ENCODE results near the gene PASD1.
"Not testable (repeated sequence)": the region's sequence is repeated elsewhere in the genome, so short reads cannot be mapped to it uniquely, and the experiment has no call there.

Gene PASD1, protein sequence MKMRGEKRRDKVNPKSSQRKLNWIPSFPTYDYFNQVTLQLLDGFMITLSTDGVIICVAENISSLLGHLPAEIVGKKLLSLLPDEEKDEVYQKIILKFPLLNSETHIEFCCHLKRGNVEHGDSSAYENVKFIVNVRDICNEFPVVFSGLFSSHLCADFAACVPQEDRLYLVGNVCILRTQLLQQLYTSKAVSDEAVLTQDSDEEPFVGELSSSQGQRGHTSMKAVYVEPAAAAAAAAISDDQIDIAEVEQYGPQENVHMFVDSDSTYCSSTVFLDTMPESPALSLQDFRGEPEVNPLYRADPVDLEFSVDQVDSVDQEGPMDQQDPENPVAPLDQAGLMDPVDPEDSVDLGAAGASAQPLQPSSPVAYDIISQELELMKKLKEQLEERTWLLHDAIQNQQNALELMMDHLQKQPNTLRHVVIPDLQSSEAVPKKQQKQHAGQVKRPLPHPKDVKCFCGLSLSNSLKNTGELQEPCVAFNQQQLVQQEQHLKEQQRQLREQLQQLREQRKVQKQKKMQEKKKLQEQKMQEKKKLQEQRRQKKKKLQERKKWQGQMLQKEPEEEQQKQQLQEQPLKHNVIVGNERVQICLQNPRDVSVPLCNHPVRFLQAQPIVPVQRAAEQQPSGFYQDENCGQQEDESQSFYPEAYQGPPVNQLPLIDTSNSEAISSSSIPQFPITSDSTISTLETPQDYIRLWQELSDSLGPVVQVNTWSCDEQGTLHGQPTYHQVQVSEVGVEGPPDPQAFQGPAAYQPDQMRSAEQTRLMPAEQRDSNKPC

DNA sequence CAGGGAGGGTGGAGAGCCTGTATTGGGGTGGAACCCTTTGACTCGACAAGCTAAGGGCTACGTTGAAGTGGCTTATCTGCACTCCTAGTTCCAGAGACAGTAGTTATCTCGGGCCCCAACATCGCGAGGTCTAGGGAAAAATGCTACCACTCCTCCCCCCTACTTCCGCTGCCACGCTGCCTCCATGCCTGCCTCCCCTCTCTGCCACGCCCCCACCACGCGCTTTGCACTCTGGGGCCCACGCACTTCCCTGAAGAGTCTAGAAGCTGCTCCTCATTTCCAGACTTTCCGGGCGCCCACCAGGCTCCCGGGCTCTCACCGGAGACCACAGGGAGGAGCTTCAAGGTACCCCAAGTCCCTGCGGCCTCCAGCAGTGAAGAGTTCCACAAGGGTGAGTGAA lies at the start of gene PASD1:
Gene PASD1, plus strand, starts transcription at position 227 of the 400 bp plus-strand sequence. CDS start 37,879 bp downstream, outside the sequence.
- no peak for DNase-seq

DNA sequence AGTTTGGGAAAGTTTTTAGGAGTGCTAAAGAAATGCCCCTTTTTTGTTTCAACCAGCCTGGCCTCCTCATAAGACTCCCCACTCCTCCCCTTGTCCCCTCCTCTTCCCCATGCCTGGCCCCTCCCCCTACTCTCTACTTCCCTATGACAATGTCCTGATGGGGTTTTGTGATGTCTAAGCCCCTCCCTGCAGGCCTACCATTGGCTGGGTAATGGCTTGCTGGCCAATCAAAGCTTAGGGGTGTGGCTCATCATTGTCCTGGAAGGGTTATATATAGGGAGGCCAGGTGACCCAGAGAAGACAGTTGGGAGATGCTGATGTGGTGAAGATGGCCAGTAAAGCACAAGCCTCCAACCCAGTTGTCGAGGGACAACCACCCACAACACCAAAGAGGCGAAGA lies 48.2 kb upstream of the PASD1 start:
- no peak for DNase-seq

DNA sequence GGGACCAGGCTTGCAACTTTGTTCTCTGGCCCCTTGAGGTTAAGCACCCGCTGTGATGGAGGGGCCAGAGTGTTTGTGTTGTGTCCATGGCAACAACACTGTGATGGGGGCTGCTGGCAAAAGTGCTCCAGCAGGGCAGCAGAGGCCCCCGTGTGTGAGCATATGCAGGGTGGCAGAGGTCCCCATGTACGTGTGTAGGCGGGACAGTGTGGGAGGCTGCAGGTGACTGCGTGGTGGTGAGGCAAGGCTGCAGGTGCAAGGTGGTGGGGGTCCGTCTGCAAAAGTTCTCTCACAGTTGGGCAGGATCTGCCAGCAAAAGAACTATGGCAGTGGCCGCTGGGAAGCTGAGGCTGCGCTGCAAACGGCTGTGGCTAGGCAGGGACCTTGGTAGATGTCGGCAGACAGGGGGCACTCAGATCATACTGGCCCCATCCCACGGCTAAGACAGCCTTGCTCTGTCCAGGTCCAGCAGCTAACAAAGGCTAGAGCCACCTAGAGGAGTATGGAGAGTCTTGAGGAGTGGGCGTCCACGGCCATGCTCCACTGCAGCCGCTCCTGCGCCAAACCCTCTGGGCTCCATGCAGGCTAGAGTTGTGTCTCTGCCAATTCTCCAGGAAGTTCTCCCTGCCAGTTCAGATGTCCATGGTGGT lies 46.8 kb upstream of the PASD1 start:
- DNase-seq = no peak

DNA sequence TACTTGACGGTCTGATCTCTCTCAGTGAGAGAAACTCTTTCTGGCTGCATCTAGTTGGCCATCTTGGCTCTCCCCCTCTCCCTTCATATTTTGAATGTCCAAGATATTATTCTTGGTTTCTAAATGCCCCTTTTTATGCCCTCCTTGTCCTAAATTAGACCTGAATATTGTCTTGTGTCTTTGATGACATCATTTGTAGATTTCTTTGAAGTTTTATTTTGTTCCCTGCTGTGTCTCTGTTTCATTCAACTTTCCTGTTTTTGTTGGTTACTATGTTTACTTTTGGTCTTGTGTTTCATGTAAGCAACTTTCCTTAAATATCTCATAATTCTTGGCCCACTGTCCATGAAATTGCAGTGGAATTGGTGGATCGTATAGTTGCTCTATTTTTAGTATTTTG lies 46.1 kb upstream of the PASD1 start:
- no peak for DNase-seq

DNA sequence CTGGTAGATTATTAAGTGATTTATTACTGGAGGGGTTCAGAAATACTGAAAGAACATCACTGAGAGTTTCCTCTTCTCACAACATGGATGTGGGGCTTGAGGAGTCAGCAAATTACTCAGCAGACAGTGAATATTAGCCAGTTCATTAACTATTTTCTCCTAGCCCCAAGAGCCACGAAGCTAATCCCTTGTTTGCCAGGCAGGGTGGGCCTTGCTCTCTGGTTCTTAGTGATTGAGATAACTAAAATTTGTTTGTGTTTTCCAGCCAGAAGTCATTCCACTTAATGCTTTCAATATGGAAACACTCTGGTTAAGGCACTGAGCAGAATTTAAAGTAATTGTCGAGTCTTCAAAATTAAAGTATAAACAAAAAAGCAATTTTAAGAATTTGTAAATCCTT lies 40.1 kb upstream of the PASD1 start:
- no peak for DNase-seq

DNA sequence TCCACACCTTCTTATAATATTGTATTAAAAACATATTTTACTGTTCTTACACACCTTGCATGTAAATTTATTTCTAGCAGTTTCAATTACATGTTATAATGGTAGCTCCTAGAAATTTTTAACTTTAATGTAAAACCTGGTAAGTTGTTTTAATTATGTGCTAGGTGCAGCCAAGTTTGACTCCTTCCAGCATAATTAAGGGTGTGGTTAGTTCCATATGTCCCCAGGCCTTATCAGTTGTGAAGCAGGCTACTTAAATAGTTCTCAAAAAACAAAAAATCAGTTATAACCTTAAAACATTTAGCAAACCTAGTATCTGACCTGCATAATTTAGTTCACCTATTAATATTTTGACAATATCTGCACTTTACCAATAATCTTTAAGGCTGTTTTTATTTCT lies 26.9 kb upstream of the PASD1 start:
- DNase-seq = no peak

DNA sequence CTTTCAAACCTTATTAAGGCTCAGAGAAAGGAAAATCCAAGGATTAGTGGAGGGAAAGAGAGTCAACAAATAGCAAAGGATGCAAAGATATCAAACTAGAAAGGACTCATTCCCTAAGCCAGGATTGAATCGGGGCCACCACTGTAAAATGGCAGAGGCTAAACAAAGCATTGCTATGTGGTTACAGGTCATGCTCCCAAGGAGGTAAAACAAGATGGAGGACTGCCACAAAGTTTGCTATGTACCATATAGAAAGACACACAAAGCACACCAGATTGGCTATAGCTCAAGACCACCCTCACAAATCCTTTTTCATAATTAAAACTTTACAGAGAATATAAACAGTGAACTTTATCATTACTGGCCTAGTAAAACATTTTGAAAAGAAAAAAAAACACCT lies 25.9 kb upstream of the PASD1 start:
- DNase-seq = no peak

DNA sequence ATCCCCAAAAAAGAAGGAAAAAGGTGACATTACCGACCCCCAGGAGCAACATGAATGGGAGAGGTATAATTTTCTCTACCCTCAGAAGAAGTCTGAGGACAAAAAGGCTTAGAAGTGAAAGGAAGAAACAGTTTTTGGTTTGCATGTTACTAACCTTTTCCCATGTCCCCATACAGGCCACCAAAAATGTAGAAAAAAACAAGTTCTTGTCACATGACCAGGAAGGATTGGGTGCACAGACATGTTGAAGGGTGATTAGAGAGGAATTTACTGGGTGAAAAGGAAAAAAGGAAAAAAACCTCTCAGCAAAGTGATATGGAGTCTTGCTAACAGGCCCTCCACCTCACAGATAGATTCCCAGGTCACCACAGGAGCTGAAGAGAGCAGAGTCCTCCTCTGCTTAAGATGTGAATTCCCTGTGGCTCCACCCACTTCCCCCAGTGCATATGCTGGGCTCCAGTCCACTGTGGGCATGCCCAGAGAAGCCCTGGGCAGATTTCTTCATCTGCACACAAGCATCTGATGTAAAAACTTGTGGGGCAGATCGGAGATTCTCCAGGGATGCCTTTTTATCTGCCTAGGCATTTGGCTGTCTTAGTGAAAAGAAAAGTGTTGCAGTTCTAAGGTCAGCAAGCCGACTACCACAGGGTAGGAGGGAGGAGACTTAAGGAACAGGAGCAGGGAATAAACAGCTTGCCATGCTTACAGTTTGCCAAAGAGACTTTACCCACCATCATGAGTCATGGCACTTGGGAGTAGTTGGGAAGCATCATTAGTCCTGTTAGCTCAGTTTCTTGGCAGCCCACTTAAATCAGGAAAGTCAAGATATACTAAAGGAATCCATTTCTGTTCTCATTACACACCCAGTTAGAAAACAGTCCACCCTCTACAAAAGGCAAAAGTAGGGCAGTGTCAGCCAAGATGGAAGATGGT lies 25.0 kb upstream of the PASD1 start:
- DNase-seq = no peak

DNA sequence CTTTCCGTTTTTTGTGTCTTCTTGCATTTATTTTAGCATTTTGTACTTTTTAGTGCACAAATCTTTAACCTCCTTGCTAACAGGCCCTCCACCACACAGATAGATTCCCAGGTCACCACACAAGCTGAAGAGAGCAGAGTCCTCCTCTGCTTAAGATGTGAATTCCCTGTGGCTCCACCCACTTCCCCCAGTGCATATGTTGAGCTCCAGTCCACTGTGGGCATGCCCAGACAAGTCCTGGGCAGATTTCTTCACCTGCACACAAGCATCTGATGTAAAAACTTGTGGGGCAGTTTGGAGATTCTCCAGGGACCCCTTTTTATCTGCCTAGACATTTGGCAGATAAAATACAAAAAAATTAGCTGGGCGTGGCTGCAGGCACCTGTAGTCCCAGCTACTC lies 19.8 kb upstream of the PASD1 start:
- no peak for DNase-seq

DNA sequence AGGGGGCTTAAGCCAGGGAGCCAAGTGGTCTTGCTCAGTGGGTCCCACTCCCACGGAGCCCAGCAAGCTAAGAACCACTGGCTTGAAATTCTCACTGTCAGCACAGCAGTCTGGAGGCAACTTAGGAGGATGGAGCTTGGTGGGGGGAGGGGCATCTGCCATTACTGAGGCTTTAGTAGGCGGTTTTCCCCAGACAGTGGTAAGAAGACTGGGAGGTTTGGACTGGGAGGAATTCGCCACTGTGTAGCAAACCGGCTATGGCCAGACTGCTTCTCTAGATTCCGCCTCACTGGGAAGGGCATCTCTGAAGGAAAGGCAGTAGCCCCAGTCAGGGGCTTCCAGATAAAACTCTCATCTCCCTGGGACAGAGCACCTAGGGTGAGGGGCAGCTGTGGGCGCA lies 17.2 kb upstream of the PASD1 start:
- not testable (repeated sequence) for DNase-seq

DNA sequence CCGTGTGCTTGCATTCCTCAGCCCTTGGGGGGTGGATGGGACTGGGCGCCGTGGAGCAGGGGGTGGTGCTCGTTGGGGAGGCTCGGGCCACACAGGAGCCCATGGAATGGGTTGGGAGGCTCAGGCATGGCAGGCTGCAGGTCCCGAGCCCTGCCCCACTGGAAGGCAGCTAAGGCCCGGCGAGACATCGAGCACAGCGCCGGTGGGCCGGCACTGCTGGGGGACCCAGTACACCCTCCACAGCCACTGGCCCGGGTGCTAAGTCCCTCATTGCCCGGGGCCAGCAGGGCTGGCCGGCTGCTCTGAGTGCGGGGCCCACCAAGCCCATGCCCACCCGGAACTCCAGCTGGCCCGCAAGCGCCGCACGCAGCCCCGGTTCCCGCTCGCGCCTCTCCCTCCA lies 12.3 kb upstream of the PASD1 start:
- DNase-seq = not testable (repeated sequence)

DNA sequence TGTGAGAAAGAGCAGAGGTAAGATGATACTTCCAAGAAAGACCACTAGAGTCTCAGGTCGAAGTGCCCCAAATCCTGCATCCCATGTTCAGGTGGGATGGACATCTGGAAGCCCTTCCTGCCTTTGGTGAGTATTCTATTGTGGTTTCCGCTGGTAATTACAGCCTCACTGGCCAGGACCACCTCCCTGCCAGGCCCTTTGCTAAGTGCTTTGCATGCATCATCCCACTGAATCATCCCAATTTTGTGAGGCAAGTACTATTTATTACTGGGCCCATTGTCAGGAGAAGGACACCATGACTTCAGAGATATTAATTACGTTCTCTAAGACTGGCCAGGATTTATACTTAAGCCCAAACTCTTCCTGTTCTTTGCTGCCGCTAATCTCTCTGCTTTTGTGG lies 10.7 kb upstream of the PASD1 start:
- no peak for DNase-seq

DNA sequence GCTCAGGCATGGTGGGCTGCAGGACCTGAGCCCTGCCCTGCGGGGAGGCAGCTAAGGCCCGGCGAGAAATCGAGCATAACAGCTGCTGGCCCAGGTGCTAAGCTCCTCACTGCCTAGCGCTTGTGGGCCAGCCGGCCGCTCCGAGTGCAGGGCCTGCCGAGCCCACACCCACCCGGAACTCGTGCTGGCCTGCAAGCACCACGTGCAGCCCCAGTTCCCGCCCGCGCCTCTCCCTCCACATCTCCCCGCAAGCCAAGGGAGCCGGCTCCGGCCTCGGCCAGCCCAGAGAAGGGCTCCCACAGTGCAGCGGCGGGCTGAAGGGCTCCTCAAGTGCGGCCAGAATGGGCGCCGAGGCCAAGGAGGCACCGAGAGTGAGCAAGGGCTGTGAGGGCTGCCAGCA lies 8.2 kb upstream of the PASD1 start:
- DNase-seq = not testable (repeated sequence)

DNA sequence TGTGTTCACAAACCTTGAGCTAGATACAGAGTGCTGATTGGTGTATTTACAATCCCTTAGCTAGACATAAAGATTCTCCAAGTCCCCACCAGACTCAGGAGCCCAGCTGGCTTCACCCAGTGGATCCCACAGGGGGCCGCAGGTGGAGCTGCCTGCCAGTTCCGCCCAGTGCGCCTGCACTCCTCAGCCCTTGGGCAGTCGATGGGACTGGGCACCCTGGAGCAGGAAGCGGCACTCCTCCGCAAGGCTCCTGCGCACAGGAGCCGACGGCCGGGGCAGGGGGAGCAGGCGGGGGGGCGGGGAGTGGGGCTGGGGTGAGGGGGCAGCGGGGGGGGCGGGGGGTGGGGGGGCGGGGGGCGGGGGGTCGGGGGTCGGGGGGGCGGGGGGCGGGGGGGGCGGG lies 990 bp upstream of the PASD1 start:
- DNase-seq = not testable (repeated sequence)

DNA sequence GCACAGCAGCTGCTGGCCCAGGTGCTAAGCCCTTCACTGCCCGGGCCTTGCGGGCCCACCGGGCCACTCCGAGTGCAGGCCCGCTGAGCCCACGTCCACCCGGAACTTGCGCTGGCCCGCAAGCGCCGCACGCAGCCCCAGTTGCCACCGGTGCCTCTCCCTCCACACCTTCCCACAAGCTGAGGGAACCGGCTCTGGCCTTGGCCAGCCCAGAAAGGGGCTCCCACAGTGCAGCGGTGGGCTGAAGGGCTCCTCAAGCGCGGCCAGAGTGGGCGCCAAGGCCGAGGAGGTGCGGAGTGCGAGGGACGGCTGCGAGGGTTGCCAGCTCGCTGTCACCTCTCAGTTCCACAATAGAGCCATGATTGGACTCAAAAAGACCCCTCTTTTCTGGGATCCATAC lies 472 bp upstream of the PASD1 start:
- DNase-seq = not testable (repeated sequence)

DNA sequence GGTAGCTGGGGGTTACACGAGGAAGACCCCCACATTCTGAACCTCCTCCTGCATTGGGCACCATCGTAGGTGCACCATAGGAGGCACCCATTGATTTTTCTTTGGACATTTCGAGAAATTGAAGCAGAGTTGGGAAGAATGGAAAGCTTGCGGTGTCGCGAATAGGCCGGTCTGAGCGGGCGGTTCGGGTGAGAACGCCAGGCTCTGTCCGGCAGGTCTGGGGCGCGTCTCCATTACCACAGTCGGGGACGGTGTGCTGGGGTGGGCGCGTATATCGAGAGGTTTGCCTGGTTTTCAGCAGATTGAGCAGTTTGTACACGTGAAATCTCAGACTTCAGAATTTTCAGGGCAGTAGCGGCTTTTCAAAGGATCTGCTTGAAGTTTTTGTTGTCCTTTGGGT lies 560 bp downstream of the PASD1 start:
- no peak for DNase-seq

DNA sequence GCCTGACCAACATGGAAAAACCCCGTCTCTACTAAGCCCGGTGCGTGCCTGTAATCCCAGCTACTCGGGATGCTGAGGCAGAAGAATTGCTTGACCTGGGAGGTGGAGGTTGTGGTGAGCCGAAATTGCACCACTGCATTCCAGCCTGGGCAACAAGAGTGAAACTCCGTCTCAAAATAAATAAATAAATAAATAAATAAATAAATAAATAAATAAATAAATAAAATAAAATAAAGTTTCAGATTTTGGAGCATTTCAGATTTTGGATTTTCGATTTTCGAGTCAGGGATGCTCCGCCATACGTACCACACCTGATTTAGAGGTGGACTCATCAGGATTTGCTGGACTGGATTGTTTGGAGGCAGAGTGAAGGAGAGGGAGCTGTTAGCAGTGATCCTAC lies 3.4 kb downstream of the PASD1 start:
- DNase-seq = not testable (repeated sequence)

DNA sequence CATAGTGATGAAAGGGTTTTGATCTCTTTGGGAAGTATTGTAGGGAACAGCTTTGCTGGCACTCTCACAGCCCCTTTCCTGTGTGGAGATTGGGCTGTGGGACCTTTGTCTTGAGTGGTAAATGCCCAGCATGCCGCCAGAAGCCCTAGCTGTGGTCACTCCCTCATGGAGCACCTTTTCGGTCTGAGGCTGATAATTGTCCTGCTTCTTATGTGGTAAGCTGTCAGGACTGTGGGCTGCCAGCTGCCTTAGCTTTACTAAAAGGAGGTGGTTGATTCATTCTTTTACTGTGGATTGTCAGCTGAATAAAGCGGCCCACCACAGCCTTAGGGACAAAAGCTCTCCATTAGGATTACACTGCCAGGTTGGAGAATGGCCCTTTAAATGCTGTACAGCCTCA lies 7.1 kb downstream of the PASD1 start:
- no peak for DNase-seq

DNA sequence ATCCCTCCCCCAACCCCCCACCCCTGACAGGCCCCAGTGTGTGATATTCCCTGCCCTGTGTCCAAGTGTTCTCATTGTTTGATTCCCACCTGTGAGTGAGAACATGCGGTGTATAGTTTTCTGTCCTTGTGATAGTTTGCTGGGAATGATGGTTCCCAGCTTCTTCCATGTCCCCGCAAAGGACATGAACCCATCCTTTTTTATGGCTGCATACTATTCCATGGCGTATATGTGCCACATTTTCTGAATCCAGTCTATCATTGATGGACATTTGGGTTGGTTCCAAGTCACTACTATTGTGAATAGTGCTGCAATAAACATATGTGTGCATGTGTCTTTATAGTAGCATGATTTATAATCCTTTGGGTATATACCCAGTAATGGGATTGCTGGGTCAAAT lies 29.9 kb downstream of the PASD1 start:
- DNase-seq = not testable (repeated sequence)

DNA sequence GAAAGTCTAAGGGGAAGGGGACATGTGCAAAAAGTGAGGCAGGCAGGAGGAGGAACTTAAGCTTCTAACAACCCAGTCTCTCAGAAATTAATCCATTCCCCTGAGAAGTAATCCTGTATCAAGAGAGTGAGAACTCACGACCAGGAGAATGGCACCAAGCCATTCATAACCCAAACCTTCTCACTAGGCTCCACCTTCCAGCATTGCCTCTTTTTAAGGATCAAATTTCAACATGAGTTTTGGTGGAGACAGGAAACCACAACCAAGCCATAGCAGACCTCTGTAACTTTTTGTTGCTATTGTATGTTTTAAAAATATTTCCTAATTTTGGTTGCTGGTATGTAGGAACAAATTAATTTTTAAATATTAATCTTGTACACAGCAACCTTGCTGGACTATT lies 32.8 kb downstream of the PASD1 start:
- no peak for DNase-seq

DNA sequence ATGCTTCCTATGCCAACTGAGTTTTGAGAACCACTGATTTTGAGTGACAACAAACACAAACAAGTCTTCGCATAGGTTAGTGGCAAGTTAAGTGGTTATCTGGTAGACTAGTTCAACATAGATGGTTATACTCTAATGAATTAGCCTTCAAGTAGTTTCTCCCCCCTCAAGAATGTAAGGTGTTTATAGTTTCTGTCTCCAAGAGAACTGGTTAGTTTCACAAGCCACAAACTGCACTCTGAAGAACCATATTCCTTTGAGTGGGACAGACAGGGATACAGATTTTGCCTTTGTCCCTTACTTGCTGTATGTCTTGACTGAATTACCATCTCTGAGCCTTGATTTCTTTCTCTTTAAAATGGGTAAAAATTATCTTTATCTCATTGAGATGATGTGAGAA lies 41.5 kb downstream of the PASD1 start:
- DNase-seq = no peak

DNA sequence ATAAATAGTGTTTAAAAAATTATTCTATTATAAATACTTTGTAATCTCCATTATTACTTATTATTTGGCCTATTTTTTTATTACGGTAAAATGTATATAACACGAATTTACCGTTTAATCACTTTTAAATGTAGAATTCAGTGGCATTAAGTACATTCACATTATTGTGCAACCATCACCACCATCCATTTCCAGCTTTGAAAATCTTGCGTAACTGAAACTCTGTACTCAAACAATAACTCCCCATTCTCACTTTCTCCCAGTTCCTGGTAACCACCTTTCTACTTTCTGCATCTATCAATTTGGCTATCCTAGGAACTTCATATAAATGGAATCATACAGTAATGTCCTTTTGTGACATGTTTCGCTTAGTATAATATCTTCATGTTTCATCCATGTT lies 45.7 kb downstream of the PASD1 start:
- no peak for DNase-seq

DNA sequence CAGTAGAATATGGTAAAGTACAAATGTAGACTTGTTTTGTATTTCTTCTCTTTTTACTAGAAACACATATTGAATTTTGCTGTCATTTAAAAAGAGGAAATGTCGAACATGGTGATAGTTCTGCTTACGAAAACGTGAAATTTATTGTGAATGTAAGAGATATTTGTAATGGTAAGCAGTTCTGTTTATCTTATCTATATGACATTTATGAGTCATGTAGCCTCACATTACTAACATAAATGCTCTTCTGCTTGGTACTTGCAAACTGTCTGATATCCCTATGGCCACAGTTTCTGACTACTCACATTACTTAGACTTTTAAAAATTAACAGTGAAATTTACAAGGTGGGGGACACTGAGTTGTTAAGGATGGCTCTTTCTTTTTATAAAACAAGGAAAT lies 57.9 kb downstream of the PASD1 start:
- DNase-seq = no peak

Data from NCI-H2227 treated with DMSO at 0.1 percent for 48 hours (cell line).